Kidney tubule cell (primary cell): ENCODE measurements around the gene TCF4.

ENCODE experiments used
- DNase-seq: peaks from one replicate; pipeline ENCODE4 v3.0.0-alpha.2; 2018; ENCODE audit warnings: low spot score

Gene TCF4

DNA sequence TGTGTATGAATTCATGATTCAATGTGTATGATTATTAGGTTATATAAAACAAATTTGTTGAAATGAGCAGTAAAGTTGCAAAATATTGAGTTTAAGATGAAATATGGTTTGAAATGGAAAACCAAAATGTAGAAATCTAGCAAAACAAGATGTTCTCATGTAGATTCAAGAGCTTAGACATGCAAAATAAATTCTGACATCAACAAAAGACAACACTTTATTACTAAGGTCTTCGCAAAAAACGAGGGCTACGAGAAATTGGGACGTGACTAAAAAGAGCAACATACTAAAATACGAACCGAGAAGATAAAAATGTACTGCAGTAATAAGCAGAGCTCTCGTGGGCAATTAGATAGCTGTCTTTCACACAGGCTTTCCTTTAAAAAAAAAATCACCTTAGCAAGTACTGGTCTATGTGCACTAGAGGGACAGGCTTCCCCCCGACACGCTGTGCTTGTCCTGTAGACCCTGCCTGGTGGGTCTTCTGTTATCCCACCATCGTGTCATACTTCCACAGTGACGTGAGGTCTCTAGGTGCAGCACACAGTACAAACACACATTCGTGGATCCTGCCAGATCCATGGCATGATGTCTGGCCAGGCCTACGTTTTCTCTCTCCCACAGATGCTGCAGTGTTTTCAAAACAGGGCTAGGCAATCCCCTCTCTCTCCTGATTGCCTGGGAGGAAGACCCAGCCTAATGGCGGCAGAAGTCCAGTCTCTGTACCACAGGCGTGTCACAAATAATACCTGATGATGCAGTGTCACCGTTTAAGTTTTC is 240.8 kb downstream of the TCF4 start:
- no peak for DNase-seq

DNA sequence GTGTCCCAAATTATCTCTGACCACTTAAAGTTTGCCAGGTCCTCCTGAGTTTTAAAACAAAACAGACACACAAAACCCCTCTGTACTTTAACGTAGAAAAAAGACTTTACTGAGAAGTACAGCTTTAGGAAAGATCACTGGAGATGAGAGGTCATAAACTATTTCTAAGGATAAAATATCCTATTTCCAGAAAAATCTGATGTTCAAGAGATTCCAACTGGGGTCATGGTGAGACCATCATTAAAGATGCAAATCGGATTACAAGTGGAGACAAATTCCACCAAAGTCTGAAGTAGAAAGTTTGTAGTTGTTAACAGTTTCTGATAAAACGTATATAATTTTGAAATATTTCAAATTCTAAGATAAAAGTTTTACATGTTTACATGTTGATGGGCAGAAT is 241.6 kb downstream of the TCF4 start:
- DNase-seq = no peak

DNA sequence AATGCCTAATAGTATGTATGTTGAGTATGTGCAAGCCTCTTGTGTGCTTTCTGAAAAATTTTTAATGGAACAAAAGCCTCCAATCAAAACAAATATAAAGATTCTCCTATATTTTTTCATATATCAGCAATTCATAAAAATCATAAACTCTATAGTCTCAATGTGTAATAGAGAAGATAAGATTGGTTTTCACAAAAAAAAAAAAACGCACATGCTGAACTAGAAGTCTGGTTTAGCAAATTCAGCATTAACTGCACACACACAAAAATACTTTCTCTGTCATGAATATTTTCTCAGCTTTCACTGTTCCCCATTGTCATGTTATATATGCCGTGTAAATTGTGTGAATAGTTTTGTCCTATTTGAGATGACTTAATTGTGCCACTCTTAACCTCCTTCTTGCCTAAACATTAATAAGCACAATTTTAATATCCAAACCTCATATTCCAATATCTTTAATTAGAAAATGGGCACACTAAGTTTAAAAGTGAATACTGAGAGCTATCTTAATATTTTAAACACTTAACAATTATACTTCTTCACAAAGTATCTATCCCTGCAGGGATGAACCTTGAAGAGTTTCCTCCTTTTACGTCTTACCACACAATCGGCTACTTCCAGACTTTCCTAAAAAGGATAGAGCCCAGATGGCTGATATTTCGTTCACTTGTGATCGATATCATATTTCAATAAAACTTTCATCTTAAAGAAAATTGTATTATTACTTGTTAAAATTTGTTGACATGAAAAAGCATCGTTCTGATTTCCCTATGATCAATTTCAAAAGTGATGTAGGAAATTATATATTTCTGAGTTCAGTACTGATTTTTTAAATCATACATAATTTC is 242.7 kb downstream of the TCF4 start:
- DNase-seq = no peak

DNA sequence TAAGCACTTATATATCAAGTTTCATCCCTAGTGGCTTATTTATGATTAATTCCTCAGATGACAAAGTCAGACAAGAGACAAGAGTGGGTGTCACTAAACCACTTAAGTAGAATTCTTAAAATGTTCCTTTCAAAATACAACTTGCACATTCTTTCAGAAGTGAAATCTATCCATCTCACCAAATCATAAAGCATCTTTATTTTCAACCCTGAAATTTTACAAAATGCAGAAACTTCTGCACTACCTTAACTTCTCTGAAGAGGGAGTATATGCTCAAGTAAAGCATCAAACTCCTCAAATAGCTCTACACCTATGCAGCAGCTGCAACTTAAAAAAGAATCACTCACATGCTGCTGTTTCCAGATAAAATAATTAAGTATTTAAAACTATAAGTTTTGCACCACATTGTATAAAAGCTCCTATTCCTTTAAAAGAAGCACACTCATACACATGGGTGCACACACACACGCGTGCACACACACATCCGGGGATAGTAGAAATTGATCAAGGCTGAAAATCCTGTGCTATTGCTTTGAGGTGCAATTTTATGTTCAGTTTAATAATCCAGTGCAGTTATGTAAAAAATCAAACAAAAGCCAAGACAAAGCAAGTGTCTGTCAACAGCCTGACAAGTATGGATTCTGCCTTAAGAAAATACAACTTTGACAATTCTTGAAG is 244.5 kb downstream of the TCF4 start:
- peak; percentile 12 for DNase-seq

DNA sequence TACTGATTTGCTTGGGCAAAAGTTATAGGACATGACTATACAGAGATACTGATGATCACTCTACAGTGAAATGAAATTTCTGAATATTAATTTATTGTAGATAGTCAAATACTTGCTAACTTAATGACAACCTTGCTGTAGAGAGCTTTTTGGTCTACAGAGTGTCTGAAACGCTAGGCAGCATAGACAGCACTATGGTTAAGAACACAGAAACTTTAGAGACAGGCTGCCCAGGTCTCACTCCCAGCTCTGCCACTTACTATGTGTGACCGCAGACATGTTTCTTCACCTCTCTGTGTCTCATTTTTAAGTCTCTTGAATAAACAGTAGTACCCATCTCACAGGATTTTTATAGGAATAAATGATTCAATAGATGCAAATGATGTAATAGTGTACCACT is 247.0 kb downstream of the TCF4 start:
- DNase-seq = no peak

DNA sequence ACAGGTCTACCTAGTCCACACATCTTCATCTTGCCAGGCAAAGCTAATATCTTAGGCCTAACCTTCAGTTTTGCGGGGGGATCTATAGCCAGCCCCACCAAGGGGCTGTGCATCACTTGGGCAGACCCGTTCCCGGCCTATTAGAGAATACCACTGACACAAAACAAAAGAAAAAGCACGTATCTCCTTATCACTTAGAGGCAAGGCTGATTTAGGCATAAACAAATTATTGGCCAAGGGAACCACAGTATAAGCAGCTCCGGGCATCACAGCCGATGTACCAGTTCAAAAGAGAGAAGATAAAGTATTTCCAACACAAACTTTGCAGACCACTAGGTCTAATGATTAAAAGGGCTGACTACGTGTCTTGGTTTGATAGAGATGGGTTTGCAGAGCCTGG is 248.0 kb downstream of the TCF4 start:
- no peak for DNase-seq

DNA sequence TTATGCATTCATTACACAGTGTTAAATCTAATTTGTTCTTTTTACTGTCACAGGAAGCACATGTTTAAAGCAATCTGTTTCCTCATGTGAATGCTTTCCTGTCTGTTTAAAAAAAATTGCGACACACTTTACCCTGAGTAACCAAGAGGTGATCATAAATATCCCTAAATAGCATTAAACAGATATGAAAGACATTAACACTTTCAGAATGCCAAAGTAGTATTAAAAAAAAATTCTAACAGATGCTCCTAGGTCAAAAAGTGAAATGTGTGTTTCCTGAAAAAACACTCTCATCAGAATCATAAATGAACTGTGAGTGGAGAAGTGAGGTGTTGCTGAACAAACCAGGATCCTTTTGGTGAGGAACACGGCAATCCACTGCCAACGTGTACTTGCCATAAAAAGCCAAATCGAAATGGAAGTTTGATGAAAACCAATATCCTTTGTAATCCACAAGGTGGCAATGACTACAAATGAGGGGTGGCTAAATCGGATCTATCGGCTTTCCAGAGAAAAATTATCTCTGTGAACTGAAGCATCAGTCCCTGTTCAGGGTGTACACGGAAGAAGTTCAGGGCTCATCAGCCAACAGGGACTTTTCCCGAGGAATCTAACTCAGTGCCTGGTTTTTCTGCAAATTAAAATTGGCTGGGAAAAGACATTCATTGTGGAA is 248.9 kb downstream of the TCF4 start:
- no peak for DNase-seq

DNA sequence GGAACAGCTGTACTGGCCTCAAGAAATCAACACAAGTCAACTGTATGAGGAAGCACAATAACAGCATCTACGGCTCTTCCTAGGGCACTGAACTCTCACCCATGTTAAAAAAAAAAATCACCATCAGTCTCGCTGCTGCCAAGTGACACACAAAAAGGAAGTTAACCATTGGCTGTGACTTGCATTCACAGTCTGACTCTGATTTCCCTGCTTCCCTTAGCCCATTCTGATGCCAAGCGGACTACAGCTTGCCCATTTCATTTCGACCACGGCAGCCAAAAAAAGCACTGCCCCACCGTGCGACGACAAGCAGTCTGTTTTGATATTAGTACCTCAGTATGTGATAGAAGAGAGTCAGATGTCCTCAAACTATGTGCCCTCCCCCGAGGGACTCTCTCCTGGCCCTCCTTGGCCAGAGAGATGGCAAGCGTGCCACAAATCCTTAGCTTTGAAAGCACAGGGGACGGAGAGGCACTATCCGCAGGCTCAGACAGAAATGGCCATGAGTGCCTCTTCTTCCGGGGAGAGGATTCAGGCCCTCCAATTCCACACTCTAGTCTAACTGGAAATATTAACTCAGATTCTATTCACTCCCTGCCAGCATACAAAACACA is 250.0 kb downstream of the TCF4 start:
- no peak for DNase-seq

DNA sequence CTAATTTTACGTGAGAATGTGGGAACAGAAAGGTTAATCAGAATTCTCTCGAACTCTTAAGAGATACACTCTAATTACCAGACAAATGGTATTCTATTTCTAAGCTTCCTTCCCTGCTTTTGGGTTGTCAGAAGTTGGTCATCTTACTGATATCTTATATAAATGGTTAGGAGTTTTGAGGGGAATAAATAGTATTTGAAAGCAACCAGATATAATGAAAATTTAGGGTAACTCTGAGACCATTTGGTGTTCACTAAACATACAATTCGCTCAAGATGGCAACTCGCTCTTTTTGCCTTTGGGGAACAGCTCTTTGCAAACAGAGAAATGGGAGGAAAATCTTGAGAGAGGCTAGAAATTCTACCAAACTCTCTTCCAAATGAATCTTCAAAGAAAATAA is 250.9 kb downstream of the TCF4 start:
- no peak for DNase-seq

DNA sequence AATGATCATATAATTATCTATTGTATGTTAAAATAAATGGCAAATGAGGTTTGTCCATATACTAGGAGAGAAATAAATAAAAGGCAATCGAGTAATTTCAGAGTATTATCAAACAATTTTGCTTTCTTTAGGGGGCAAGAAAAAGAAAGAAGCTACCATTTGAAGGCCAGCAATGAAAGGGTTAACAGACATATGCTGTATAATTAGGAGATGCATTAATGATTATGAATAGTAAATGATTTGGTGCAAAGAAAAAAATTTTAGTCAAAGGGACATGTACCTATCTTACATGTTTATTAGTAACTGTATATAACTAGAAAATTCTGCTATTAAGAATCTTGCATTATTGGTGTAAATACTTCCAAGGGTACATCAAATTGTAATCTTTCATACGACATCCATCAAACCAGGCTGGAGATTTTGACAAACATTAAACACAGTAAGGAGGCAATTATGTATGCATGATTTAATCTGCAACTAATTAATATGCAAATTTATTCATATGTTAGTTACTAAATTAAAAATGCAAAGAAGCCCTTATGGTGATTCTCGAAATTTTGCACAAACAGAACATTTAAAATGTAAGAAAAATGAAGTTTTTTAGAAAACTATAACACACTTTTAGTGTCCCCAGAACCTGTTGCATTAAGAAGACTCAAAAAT is 251.4 kb downstream of the TCF4 start:
- DNase-seq = no peak

DNA sequence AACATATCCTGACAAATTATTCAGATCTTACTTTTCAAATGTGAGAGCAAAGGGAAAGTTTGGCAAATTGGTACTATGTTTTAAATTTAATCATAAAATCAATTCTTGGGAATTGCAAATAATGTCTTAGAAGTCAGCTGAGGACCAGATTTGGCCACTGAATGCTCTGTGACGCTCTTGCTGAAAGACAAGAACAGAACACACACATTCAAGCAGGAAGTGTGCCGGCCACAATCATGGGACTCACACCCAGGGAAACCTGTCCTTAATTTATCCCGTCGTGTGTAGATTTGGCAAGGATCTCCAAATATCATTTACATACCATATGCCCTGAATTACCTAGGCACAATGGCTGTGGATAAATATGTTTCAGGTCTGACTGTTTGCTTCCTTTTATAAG is 253.1 kb downstream of the TCF4 start:
- no peak for DNase-seq

DNA sequence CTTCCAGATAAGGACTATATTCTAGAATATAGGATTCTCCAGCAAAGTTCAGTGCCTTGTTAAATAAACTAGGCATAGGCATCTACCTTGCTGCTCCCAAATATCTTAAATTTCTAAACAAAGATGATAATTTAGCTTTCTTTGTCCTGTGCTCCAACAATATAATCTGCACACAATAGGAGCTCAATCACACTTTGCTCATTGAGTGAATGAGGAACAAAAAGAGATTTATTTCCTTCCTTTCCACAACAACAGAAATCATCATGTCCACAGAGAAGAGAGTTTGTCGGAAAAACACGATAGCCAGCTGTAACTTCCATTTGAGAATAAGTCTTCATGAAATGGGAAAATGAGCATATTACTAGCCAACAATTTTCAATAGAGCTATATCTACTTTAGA is 256.7 kb downstream of the TCF4 start:
- DNase-seq = no peak

DNA sequence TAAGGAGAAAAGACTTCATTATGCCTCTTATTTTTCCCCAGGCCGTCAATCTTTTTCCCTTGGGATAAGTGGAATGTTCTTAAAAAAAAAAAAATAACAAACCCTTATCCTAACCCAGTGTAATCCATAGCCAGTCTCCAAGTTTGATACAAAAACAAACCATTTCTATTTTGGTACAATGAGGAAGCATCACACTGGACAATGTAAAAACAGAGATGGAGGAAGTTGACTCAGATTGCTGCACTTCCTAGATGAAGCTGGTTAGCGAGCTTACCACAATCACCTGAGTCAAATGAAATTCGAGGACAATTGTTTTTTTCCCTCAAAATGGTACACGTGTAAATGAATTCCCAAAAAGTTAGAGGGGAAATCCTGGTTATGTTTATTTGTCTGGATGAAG is 259.7 kb downstream of the TCF4 start:
- DNase-seq = peak; percentile 8

DNA sequence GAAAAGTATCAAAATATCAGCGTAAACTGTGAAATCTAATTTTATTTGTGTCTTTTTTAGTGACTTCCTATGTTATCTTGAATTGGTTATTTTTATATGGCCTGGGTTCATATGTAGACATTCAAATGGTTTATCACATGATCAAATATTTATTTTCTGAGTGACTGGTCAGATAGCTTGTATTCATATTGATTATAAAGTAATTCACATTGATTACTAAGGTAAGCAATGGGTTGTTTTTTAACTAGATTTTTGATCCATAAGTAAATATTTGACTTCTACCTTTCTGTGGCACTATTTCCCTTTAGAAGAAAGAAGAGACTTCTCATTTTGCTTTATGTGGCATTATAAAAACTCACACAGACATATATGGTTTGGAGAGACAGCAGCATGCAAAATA is 260.5 kb downstream of the TCF4 start:
- no peak for DNase-seq

DNA sequence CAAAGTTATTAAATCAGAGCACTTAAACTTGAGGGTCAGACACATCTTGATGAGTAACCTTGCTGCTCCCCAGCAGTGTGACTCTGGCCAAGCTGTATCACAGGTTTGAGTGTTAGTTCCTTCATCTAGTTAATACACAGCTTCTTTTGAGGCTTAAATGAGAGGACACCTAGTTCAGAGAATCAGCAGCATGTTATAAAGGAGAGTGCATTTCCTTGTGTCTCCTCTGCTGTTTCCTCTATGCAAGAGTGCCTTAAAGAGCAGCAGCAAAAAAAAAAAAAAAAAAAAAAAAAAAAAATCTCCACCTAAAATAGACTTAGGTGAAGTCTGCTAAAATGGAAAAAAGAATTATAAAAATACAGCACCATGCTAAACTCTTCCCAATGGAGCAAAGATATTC is 261.9 kb downstream of the TCF4 start:
- DNase-seq = peak; percentile 3

DNA sequence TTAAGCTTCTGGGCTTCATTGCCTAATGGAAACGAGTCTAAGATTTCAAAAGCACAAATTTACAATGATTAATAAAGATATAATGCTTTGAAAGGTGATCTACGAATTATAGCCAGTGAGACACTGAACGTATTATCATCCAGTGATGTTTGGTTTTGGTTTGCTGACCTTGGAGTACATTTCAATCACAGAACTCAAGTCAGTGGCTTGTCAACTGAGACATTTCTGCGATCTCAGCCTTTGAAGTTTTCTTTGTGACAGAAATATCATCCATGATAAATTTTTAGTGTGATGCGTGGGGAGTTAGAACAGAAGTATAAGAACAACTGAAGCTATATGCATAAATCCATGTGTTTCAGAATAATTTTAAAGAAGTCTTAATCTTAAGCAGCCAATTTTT is 263.8 kb downstream of the TCF4 start:
- no peak for DNase-seq

DNA sequence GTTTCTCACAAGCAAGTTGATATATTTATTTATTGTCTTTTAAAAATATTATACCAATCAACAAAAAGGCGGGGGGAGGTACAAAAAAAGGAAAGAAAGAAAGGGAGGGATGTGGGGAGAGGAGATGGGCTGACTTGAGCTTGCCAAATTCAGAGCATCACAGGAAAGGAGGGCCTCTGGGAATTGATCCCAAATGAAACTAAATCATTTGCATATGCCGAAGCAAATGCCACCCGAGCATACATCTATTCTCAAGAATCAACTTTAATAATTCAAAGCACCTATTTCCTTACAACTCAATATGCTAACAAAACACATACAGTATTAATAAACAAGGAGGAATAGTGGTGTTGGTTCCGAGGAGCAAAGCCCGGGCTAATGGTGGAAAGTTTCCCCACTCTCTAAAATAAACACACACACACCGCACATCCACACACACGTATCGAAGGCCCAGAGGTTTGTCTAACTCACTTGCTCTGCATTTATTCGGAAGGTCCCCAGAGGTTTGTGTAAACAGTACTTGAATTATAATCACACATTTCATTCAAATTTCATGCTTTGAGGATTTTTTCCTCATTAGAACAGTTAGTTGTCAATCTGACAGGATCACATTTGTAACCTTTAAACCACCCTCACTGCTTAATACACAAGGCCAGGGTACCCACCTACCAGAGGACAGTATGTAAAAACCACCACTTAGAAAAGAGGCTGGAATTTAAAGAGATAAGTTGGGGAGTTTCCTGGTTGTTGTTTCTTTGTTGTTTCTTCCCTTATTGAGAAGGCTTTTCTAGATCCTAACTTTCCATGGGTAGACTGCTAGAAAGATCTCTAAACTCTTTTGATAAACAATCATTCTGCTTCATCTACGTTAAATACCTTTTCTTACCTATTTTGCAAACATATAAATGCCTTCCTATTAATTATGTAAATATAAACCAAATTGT is 264.7 kb downstream of the TCF4 start:
- DNase-seq = no peak

DNA sequence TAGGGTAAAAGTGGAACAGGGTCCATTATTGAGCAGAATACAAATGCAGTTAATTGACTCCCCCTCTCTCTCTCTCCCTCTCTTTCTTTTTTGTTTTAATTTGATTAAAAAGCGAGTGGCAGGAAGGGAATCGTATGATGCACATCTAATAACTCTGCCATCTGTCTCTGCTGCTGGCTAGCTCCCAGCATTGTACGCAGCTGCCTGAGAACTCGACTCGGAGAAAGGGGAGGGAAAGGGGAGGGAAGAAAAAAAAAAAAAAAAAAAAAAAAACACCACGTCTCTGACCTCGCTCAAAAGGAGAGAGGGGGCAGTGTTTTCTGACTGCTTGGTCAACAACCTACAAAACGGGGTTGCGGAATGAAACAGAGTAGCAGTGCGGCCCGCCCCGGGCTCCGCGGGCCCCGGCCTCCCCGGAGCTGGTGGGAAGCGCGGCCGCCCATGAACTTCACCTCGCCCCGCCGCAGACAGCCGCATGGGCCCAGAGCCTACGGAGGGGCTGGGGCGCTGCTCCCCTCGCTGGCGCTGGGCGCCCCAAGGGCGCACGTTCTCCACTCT is 265.7 kb downstream of the TCF4 start:
- peak; percentile 76 for DNase-seq

DNA sequence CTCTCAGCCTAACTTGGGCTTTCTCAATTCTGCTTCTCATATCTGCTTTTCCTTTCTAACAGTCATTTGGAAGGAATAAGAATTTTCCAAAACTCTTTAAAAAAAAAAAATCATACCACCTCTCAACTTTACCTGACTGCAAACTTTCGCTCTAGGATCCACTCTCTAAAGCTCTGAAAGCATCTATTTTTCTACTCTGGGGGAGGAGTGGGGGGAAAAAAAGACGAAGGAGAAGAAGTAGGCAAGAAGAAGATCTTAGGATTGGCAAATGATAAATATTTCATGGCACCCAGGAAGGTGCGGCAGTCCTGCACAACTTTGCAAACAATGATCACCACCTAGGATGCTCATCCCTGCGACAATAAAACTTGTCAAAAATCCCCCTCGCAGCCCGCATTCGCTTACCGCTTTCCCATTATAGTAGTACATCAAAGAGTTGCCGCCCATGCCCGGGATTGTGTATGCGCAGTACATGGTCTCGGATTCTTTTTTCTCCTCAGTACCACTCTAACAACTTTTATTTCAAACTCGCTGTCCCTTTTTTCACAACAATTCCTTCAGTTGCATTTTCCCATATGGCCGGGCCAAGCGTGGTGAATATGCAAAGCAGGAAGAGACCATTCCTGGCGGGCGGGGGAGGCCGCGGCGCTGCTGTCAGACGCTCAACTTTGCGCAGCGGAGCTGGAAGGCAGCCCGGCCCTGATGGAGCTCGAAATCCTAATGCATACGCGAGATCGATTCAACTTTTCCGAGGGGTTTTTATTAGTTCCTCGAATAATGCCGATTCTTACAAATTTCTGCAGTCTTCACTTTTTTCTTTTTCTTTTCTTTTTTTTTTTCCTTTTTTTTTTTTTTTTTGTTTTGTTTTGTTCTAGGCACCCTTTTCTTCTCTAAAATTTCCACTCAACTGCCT is 266.5 kb downstream of the TCF4 start:
- peak; percentile 72 for DNase-seq
